ENCODE results near the gene NRN1.

DNA sequence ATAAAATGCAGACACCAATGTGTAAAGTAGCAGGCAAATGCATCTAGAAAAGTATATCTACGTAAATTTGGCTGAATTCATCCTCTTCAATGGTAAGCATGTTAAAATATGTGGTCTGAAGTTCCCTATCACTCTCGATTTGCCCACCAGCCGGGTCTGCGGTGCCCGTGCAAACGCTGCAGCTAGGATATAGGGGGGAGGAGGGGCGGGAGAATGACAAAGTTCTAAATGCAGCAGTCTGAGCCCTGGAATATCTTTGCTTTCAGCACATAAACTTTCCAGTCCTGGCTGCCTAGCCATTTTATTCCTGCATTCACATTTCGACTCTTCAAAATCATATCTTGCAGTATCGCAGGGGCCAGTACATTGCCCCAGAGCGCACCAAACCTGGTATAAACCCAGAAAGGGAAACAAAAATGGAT lies 708 bp downstream of the NRN1 start:
- TF ChIP-seq, protein P1, sequence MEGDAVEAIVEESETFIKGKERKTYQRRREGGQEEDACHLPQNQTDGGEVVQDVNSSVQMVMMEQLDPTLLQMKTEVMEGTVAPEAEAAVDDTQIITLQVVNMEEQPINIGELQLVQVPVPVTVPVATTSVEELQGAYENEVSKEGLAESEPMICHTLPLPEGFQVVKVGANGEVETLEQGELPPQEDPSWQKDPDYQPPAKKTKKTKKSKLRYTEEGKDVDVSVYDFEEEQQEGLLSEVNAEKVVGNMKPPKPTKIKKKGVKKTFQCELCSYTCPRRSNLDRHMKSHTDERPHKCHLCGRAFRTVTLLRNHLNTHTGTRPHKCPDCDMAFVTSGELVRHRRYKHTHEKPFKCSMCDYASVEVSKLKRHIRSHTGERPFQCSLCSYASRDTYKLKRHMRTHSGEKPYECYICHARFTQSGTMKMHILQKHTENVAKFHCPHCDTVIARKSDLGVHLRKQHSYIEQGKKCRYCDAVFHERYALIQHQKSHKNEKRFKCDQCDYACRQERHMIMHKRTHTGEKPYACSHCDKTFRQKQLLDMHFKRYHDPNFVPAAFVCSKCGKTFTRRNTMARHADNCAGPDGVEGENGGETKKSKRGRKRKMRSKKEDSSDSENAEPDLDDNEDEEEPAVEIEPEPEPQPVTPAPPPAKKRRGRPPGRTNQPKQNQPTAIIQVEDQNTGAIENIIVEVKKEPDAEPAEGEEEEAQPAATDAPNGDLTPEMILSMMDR (optimal IDR thresholded peaks at IDR 0.05 in 1 of 3, IDR thresholded peaks at IDR 0.05 in 1 of 3, conservative IDR thresholded peaks at IDR 0.05 in 1 of 3; ENCODE audit: extremely low read depth in 1 of 3, insufficient read depth in 2 of 3, low read length in 3 of 3), result no peak
- no peak for TF ChIP-seq EZH2 (IDR thresholded peaks at IDR 0.05; ENCODE audit: low read length)
